ENCODE measurements around the gene QSER1.

DNA sequence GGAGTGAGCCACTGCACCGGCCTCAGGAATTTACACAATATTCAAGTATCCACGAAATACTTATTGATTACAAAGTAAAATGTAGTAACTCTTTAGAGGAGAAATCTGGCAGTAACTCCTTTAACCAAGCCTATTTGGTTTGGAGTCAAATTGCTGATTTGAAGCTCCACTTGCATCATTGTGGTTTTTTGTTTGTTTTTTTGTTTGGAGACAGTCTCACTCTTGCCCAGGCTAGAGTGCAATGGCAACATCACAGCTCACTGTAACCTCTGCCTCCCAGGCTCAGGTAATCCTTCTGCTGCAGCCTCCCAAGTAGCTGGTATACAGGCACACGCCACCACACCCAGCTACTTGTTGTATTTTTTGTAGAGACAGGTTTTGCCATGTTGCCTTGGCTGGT lies 6.4 kb upstream of the QSER1 start:
- TF ChIP-seq CTCF (IDR thresholded peaks at IDR 0.05) (no peak), POLR2AphosphoS5 (IDR thresholded peaks at IDR 0.05) (no peak)

All from sigmoid colon (tissue), 4 donors.